ENCODE results near the gene CDCA7L. TPM values are rescaled to one million over a fixed set of nuclear protein-coding genes. Genes with fewer than 3 reads are reported as not detected.
"Not testable (repeated sequence)": the region's sequence is repeated elsewhere in the genome, so short reads cannot be mapped to it uniquely, and the experiment has no call there.

CDCA7L gene
- total RNA-seq, 1 experiment from 2014 or later, result 216 TPM

- DNase-seq (ENCODE audit: low spot score), result no peak
- in situ Hi-C loops (cut with HindIII; ENCODE audit: low sequenced_read_pairs), result no loop called here
Observed at GRCh38 chr7:21914671-21915070, 31.0 kb downstream of the CDCA7L start.

DNA sequence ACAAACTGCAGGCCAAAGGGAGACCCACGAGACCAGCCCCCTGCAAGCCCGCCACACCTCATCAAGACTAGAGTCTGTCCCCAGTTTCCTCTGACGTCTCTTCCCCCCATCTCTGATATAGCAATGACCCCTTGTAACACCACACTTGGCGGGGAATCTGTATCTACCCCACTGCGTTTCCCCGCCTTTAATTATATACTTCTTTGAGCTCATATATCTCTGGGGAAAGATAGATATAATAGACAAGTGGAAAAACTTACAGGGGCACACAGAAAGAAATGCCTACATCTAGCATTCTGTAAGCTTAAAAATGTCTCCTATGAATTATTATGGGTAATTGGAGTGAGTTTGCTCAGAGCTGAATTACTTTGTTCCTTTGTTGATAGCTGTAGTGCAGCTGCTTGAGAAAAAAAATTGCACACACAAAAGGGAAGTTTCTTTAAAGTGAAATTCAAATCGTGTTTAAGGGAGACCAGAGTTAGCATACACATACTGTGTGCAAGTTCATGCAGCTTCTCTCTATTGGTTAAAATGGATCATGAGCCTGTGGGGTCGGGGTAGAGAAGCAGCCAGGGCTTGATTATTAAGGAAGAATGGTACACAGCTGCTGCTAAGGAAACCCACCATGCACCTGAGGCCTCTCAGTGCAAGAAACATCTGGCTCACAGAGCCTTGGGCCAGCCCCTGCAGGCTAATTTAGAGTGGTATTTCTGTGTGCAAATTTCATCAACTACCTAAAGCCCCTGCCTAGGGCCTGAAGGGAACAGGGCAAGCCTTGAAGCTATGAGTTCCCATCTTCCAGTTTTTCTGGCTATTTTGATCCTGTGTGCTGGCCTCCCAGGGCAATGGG is 32.5 kb downstream of the CDCA7L start:
- in situ Hi-C loops (cut with HindIII; ENCODE audit: low sequenced_read_pairs), result no loop called here
- DNase-seq (ENCODE audit: low spot score), result no peak

DNA sequence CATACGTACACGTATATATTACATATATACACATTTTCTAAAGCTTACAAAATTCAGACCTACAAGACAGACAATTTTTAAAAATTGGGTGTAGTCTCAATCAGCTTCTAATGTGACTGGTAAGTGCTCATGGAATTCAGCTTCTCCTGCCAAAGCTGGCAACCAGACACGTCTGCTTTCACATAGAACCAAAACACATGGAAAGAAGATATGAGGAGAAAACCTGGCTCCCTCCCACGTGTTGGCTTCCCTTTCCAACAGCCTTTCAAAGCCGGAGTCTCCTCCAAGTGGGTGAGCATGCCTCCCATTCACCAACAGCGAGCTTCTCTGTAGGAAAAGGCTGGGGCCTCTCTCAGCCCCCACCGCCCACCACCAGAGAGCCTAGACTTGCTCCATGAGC is 33.4 kb downstream of the CDCA7L start:
- DNase-seq (ENCODE audit: low spot score), result no peak
- in situ Hi-C loops (cut with HindIII; ENCODE audit: low sequenced_read_pairs), result no loop called here

- DNase-seq (ENCODE audit: low spot score), result no peak
- in situ Hi-C loops (cut with HindIII; ENCODE audit: low sequenced_read_pairs), result no loop called here
Observed at GRCh38 chr7:21911341-21911875, 34.3 kb downstream of the CDCA7L start.

- in situ Hi-C loops (cut with HindIII; ENCODE audit: low sequenced_read_pairs), result no loop called here
- no peak for DNase-seq (ENCODE audit: low spot score)
Observed at GRCh38 chr7:21910253-21910652, 35.4 kb downstream of the CDCA7L start.

DNA sequence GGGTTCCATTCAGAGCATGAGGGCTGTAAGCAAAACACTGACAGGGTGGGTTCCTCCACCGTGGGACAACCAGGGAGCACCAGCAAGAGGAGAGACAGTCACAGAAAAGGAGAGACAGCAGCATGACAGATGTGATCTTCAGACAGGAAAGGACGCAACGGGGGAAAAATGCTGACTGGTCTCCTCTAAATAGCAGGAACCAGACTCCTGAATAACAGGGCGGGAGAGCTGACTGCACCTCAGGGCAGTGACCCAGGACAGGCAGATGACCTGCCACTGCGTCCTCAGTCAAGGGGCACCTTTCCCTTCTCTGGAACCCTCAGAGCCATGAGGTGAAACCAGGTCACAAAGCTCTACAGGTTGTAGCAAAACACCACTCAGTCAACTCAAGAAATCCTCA is 37.0 kb downstream of the CDCA7L start:
- DNase-seq (ENCODE audit: low spot score), result no peak

DNA sequence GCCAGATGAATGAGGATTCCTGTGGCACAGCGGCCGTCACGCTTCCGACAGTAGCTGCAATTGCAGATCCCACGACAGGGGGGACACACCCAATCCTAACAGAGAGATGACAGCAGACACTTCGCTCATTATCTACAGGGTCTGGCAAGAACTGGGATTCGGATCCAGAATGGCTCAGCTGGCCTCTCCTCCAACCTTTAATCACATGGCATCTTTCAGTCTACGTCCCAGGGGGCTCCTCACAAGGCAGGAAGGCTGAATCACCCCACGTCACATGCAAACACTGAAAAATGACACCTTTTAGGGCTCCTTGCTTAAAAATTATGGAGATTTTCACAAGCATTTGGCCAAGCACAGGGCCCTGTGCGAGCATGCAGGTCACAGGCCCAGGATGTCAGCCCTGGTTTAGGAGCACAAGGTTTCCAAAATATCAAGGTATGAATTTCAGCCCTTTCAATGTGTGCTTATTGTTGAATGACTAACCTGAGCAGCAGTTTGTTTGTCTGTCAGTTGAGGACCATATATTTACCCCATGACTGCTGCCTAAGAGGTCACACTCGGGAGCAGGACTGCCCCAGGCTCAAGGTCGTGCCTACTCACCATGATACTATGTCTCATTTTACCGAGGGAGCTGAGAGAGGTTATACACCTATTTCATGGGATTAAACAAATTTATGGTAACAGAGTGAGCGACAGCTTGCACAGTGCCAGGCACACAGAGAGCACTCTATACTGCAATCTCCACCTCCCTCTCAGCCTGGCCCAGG is 42.5 kb downstream of the CDCA7L start:
- DNase-seq (ENCODE audit: low spot score), result no peak
- in situ Hi-C loops (cut with HindIII; ENCODE audit: low sequenced_read_pairs), result no loop called here

More for the DNA sequence above, 37.0 kb downstream of the CDCA7L start:
- in situ Hi-C loops (cut with HindIII; ENCODE audit: low sequenced_read_pairs), result no loop called here

DNA sequence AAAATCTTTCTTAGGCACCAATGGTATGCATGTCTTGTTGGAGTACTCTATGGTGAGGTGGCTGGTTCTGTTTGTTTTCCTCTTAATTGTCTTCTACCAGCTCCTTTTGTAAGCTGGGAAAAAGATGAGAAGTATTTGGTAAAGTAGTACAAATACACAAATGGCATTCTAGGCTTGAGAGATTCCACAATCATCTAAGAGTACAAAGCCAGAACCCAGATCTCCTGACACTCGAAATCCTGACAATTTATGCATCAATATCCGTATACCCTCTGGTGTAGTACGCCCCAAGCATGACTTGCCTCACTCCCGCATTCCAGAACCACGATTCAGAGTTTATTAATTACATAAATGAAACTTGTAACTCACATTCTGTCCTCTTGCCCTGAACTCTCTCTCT is 43.5 kb downstream of the CDCA7L start:
- in situ Hi-C loops (cut with HindIII; ENCODE audit: low sequenced_read_pairs), result no loop called here
- no peak for DNase-seq (ENCODE audit: low spot score)

DNA sequence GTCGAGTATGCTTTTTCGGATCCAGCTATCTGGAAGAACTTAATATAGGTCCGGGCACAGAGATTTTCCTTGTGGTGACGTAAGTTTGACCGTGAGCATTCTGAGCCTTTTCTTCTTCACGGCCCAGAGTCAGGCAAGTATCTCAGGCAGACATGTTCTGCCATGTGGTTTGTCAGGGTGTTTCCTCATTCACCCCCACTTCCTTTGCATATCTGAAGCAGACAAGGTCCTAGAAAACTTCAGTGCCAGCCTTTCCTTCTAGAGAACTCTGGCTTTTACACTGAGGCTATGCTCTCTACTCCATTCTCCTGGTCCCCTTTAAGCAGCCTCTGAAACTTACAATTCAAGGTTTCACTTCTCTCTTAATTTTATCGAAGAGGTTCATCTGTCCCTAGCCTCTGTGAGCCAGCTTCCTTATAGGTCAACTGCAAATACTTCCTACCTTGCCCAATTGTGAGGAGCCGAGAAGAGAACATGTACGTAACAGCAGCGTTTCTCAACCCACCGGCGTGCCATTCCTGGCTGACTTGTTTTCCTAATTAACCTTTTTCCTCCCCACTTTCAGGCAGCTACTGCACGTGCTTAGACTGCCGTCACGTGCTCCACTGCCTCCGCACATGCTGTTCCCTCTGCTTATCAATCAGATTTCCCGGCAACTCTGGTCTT is 47.3 kb downstream of the CDCA7L start:
- DNase-seq (ENCODE audit: low spot score), result no peak
- in situ Hi-C loops (cut with HindIII; ENCODE audit: low sequenced_read_pairs), result no loop called here

DNA sequence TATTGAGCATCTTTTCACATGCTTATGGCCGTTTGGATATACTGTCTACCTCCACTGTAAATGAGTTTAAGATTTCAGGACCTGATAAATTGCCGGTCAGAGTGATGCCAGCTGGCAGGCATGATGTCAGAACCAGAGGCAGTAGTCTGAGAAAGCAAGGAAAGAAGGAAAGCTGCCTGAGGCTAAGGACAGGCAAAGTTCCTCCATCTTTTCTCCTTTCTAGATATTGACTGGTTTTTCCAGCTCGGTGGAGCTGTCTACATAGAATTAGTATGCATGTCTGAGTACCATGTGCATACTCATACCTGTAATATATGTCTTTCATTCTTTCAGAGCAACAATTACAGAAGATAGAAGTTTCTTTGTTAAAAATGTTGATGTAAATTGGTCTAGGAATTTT is 52.3 kb downstream of the CDCA7L start:
- in situ Hi-C loops (cut with HindIII; ENCODE audit: low sequenced_read_pairs), result no loop called here

GRCh38 chr7:21891291-21891690 is 54.4 kb downstream of the CDCA7L start:
- no peak for DNase-seq (ENCODE audit: low spot score)
- in situ Hi-C loops (cut with HindIII; ENCODE audit: low sequenced_read_pairs), result no loop called here

More for the DNA sequence above, 52.3 kb downstream of the CDCA7L start:
- no peak for DNase-seq (ENCODE audit: low spot score)

DNA sequence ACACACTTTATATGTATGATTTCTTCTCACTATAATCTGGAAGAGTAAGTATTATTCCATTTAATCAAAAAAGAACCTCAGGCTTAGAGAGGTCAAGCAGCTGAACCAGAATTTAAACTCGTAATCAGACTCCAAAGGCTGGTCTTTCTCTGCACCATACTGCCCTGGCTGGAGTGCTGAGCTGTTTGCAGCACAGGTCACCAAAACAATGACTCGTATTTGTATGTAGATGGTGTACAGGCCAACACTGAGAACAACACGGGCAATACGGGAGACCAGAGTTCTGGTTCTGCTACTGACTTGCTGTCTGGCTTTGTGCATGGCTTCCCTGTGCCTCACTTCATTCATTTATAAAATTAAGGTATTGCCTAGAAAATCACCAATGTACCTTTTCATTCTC is 57.9 kb downstream of the CDCA7L start:
- in situ Hi-C loops (cut with HindIII; ENCODE audit: low sequenced_read_pairs), result no loop called here
- DNase-seq (ENCODE audit: low spot score), result no peak

DNA sequence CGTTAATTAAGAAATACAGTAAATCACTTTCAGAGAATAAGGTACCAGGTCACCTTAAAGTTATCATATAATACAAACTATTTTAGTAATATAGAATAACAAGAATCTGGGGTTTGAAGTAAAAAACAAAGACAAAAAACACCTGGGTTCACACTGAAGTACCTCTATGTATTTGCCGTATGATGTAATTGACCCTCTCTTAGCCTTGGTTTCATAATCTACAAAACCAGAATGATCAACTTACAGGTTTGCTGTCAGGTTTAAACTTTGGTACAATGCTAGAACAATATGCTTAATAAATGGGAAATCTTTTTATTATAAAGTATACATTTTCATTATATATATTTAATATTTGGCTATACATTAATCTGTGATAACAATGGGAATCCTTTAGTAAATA is 58.3 kb downstream of the CDCA7L start:
- in situ Hi-C loops (cut with HindIII; ENCODE audit: low sequenced_read_pairs), result no loop called here
- no peak for DNase-seq (ENCODE audit: low spot score)

DNA sequence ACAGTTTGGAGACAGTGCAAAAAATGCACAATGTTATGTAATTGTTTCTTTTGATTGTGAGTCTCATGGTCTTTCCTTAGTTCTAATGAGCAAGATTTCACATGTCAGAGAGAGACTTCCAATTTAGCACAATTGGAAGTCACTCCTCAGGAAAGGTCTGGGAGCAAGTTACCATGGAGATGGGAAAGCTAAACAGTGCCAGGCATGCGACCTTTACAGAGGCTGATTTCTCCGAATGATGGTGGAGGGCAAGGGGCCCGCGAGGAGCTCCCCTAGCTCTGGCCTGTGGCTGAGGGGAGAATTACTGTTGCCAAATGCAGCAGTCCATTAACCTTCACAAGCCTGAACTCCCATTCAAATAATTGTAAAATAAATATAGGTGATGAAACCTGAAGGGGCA is 59.3 kb downstream of the CDCA7L start:
- DNase-seq (ENCODE audit: low spot score), result no peak
- in situ Hi-C loops (cut with HindIII; ENCODE audit: low sequenced_read_pairs), result no loop called here

GRCh38 chr7:21884496-21884895 is 61.2 kb downstream of the CDCA7L start:
- no peak for DNase-seq (ENCODE audit: low spot score)

GRCh38 chr7:21883501-21883900 is 62.2 kb downstream of the CDCA7L start:
- DNase-seq (ENCODE audit: low spot score); in situ Hi-C loops (cut with HindIII; ENCODE audit: low sequenced_read_pairs): not testable (repeated sequence)

More at GRCh38 chr7:21884496-21884895, 61.2 kb downstream of the CDCA7L start:
- in situ Hi-C loops (cut with HindIII; ENCODE audit: low sequenced_read_pairs), result no loop called here

DNA sequence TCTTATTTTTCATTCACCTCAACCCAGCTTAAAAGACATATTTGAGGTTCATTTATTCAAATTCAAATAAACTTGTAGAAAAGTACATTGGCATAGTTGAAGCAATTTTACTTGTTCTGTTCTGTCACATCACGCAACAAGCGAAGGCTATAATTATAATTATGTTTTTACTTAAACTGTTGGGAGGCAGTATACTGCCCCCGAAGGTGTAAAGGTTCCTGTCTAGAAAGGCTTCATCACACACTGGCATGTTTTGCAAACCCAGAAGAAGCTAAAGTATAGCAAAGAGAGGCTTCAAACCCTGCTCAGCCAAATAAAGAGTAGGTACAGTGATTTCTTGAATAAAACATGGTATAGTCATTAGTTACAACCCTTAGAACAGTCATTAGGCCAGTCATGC is 62.6 kb downstream of the CDCA7L start:
- DNase-seq (ENCODE audit: low spot score), result no peak
- in situ Hi-C loops (cut with HindIII; ENCODE audit: low sequenced_read_pairs), result no loop called here

- in situ Hi-C loops (cut with HindIII; ENCODE audit: low sequenced_read_pairs), result no loop called here
- DNase-seq (ENCODE audit: low spot score), result no peak
Observed at GRCh38 chr7:21869785-21870402, 75.8 kb downstream of the CDCA7L start.

GRCh38 chr7:21868576-21868850 is 77.2 kb downstream of the CDCA7L start:
- in situ Hi-C loops (cut with HindIII; ENCODE audit: low sequenced_read_pairs), result no loop called here
- no peak for DNase-seq (ENCODE audit: low spot score)
